GM12878 (cell line): ENCODE results near the gene UBE3D. TPM values are rescaled to one million over a fixed set of nuclear protein-coding genes. Genes with fewer than 3 reads are reported as not detected.

Experiments used
- ATAC-seq: fragments of 200-7000 bp; cut with Tn5 transposase; 3 replicates; pipeline ENCODE4 v1.9.1; 2020; ENCODE audit warnings: mild to moderate bottlenecking, moderate library complexity
- BruUV-seq: library from RNA; stranded (reverse); fragments of 400-500 nt; replicated peaks from 2 replicates; lab custom pipeline; 2021; lab: Mats Ljungman, UMichigan
- CTCF ChIA-PET: fragments of 300-600 bp; sonication (Branson Sonifier 250); formaldehyde crosslinking; extraction: SDS; loops from one replicate; lab custom pipeline; 2021; ENCODE audit warnings: inconsistent platforms; lab: Yijun Ruan, JAX
- POLR2A ChIA-PET: fragments of 350-600 bp; formaldehyde crosslinking; extraction: SDS; loops from one replicate; lab custom pipeline; 2021; ENCODE audit warnings: inconsistent platforms; lab: Charles Lee
- RAD21 ChIA-PET: fragments of 300-600 bp; sonication (Branson Sonifier 250); formaldehyde crosslinking; loops from one replicate; lab custom pipeline; 2023; ENCODE audit warnings: antibody characterized with exemption; ENCODE audit not compliant: unreplicated experiment; lab: Charles Lee
- SMC1A ChIA-PET: fragments of 300-600 bp; sonication (Branson Sonifier 250); formaldehyde crosslinking; loops from one replicate; lab custom pipeline; 2023; ENCODE audit not compliant: unreplicated experiment, uncharacterized antibody; lab: Charles Lee
- DNase-seq: peaks from one replicate; pipeline ENCODE4 v3.0.0-alpha.2; 2011; ENCODE audit warnings: low read depth, low spot score
- FAIRE-seq: peaks from 3 replicates; lab custom pipeline; 2011; peaks lifted over from hg19 to GRCh38; lab: Jason Lieb, UNC
- H2AFZ ChIP-seq: 2 replicates; pipeline ENCODE4 v1.6.0; 2011; ENCODE audit warnings: low read depth, low read length, control low read depth; ENCODE audit not compliant: control insufficient read depth
- H3K27ac ChIP-seq: 2 replicates; pipeline ENCODE4 v1.5.1; 2011; ENCODE audit warnings: control low read depth; ENCODE audit not compliant: control insufficient read depth, insufficient read depth
- H3K27me3 ChIP-seq, 2 experiments: replicated peaks in 1 of 2; 2 replicates each; pipeline versions ENCODE4 v1.6.0 to v1.6.1; 2011; ENCODE audit warnings: low read length in 1 of 2; ENCODE audit not compliant: control insufficient read depth in 2 of 2, insufficient read depth in 2 of 2
- H3K36me3 ChIP-seq, 2 experiments: 2 replicates each; pipeline ENCODE4 v1.5.1; 2011; ENCODE audit warnings: low read length in 1 of 2; ENCODE audit not compliant: control insufficient read depth in 2 of 2, insufficient read depth in 2 of 2
- H3K4me1 ChIP-seq: 2 replicates; pipeline ENCODE4 v1.6.1; 2011; ENCODE audit warnings: mild to moderate bottlenecking, low read length, moderate library complexity, mixed read lengths; ENCODE audit not compliant: control insufficient read depth, insufficient read depth
- H3K4me2 ChIP-seq: 2 replicates; pipeline ENCODE4 v1.6.0; 2011; ENCODE audit warnings: control low read depth; ENCODE audit not compliant: control insufficient read depth, insufficient read depth
- H3K4me3 ChIP-seq: fragments of 200-600 bp; sonication (generic); 2 replicates; pipeline ENCODE4 v1.5.1; 2016
- H3K79me2 ChIP-seq: 2 replicates; pipeline ENCODE4 v1.6.0; 2011; ENCODE audit warnings: low read length; ENCODE audit not compliant: control insufficient read depth, insufficient read depth
- H3K9ac ChIP-seq: 2 replicates; pipeline ENCODE4 v1.8.0; 2011; ENCODE audit warnings: low read length, control low read depth, mixed read lengths; ENCODE audit not compliant: control insufficient read depth, insufficient read depth
- H3K9me3 ChIP-seq: replicated peaks from 3 replicates; pipeline ENCODE4 v1.5.1; 2011; ENCODE audit warnings: mild to moderate bottlenecking, low read length; ENCODE audit not compliant: control insufficient read depth, insufficient read depth
- H4K20me1 ChIP-seq: 2 replicates; pipeline ENCODE4 v1.6.0; 2011; ENCODE audit not compliant: control insufficient read depth, insufficient read depth
- ATF7 ChIP-seq: fragments of 450-650 bp; IDR thresholded peaks from 2 replicates; pipeline ENCODE4 v1.6.1; 2016; ENCODE audit warnings: low read depth, mild to moderate bottlenecking
- E2F4 ChIP-seq: IDR thresholded peaks from 2 replicates; pipeline ENCODE4 v1.6.1; 2012; ENCODE audit warnings: low read depth, low read length, improper control_type of control experiment
- HDAC6 ChIP-seq: fragments of 200-600 bp; sonication (generic); IDR thresholded peaks from one replicate; pipeline ENCODE4 v1.8.0; 2017; ENCODE audit warnings: antibody characterized with exemption; ENCODE audit not compliant: unreplicated experiment
- HDGF ChIP-seq: fragments of 450-650 bp; IDR thresholded peaks from 2 replicates; pipeline ENCODE4 v1.6.1; 2016; ENCODE audit warnings: antibody characterized with exemption
- RCOR1 ChIP-seq: conservative IDR thresholded peaks from 2 replicates; pipeline ENCODE4 v1.6.1; 2012; ENCODE audit warnings: low read depth, low read length, improper control_type of control experiment
- REST ChIP-seq: IDR thresholded peaks from 2 replicates; pipeline ENCODE4 v1.6.1; 2012; ENCODE audit warnings: mild to moderate bottlenecking, low read depth, low read length
- SREBF2 ChIP-seq: IDR thresholded peaks from 2 replicates; pipeline ENCODE4 v1.6.1; 2012; ENCODE audit warnings: mild to moderate bottlenecking, low read length
- in situ Hi-C: fragments of 300-500 bp; cut with MboI; formaldehyde crosslinking; loops from 9 replicates; pipeline ENCODE4 v1.14.3; 2018; ENCODE audit warnings: mixed read lengths
- intact Hi-C: fragments of 100-400 bp; cut with micrococcal nuclease; formaldehyde crosslinking; loops from one replicate; pipeline ENCODE4 v1.14.2; 2022; ENCODE audit not compliant: unreplicated experiment
- polyA plus RNA-seq, 11 experiments: library from polyadenylated mRNA; depleted of rRNA in 4 of 11; unstranded in 6 of 11; stranded (reverse) in 5 of 11; fragments of >200 nt; fragmentation: Nextera tagmentation in 4 of 11; fragmentation: Illumina TruSeq in 1 of 11; extraction: Ambion mirVana in 4 of 11; extraction: Trizol in 1 of 11; gene quantifications; 1 replicate in 1 of 11; 2 replicates in 10 of 11; pipeline versions ENCODE4 v1.2.1 to v1.2.3, GENCODE V29; 2011 to 2016; ENCODE audit warnings: inconsistent platforms in 2 of 11, missing spikeins in 2 of 11, low read depth in 1 of 11
- total RNA-seq, 4 experiments: library from RNA; depleted of rRNA in 3 of 4; stranded (reverse); fragments of >200 nt in 3 of 4; fragmentation: Illumina TruSeq in 1 of 4; extraction: Trizol in 1 of 4; gene quantifications; 2 replicates each; pipeline versions ENCODE4 v1.2.1 to v1.2.3, GENCODE V29; 2013 to 2021
- TF ChIP-seq, protein P1 (sequence below): fragments of 450-650 bp; IDR thresholded peaks from 2 replicates; pipeline ENCODE4 v1.6.1; 2017; ENCODE audit warnings: mild to moderate bottlenecking
- TF ChIP-seq, protein P2 (sequence below): fragments of 450-650 bp; formaldehyde crosslinking; IDR thresholded peaks from 2 replicates; pipeline ENCODE4 v1.4.0; 2020; ENCODE audit warnings: mild to moderate bottlenecking, moderate library complexity

Gene UBE3D
- total and polyA plus RNA-seq, 10 of the 15 experiments (the other 5 are each of a cell fraction or from before 2014, with no cell fraction given): 4.3 to 9.0 (median 7.5) TPM

- in situ Hi-C loops: no loop called here
- no TSS peak for BruUV-seq
- ATAC-seq (no peak), DNase-seq (no peak), FAIRE-seq (no peak)
- Histone ChIP-seq H3K4me1 (no peaks in the 10 kb centered on the region), H3K79me2 (no peaks in the 10 kb centered on the region), H3K4me3 (no peak overlapping the region), H3K36me3 (no peaks in the 10 kb centered on the region), H3K4me2 (no peak overlapping the region), H3K9me3 (no peaks in the 10 kb centered on the region), H4K20me1 (no peaks in the 10 kb centered on the region), H3K27ac (no peak overlapping the region), H2AFZ (no peak overlapping the region), H3K27me3 (no peaks in the 10 kb centered on the region), H3K9ac (no peak overlapping the region)
- ChIA-PET CTCF (no interaction called here), RAD21 (interaction anchor here (0.6 kb wide), 1 partner anchor 52 kb away, joined by 3 read pairs; no protein-coding TSS in a partner anchor), POLR2A (interaction anchor here (0.6 to 0.7 kb wide), 2 partner anchors 12 kb away, joined by 4 to 5 read pairs; no protein-coding TSS in a partner anchor), SMC1A (no interaction called here)
- intact Hi-C loops: no loop called here
- TF ChIP-seq, protein P1, sequence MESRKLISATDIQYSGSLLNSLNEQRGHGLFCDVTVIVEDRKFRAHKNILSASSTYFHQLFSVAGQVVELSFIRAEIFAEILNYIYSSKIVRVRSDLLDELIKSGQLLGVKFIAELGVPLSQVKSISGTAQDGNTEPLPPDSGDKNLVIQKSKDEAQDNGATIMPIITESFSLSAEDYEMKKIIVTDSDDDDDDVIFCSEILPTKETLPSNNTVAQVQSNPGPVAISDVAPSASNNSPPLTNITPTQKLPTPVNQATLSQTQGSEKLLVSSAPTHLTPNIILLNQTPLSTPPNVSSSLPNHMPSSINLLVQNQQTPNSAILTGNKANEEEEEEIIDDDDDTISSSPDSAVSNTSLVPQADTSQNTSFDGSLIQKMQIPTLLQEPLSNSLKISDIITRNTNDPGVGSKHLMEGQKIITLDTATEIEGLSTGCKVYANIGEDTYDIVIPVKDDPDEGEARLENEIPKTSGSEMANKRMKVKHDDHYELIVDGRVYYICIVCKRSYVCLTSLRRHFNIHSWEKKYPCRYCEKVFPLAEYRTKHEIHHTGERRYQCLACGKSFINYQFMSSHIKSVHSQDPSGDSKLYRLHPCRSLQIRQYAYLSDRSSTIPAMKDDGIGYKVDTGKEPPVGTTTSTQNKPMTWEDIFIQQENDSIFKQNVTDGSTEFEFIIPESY: no peak
- TF ChIP-seq, protein P2, sequence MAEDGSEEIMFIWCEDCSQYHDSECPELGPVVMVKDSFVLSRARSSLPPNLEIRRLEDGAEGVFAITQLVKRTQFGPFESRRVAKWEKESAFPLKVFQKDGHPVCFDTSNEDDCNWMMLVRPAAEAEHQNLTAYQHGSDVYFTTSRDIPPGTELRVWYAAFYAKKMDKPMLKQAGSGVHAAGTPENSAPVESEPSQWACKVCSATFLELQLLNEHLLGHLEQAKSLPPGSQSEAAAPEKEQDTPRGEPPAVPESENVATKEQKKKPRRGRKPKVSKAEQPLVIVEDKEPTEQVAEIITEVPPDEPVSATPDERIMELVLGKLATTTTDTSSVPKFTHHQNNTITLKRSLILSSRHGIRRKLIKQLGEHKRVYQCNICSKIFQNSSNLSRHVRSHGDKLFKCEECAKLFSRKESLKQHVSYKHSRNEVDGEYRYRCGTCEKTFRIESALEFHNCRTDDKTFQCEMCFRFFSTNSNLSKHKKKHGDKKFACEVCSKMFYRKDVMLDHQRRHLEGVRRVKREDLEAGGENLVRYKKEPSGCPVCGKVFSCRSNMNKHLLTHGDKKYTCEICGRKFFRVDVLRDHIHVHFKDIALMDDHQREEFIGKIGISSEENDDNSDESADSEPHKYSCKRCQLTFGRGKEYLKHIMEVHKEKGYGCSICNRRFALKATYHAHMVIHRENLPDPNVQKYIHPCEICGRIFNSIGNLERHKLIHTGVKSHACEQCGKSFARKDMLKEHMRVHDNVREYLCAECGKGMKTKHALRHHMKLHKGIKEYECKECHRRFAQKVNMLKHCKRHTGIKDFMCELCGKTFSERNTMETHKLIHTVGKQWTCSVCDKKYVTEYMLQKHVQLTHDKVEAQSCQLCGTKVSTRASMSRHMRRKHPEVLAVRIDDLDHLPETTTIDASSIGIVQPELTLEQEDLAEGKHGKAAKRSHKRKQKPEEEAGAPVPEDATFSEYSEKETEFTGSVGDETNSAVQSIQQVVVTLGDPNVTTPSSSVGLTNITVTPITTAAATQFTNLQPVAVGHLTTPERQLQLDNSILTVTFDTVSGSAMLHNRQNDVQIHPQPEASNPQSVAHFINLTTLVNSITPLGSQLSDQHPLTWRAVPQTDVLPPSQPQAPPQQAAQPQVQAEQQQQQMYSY (CRISPR knock-in tag): no peak
- no peak for TF ChIP-seq REST
- no peak for TF ChIP-seq HDGF
- no peak for TF ChIP-seq HDAC6
- no peak for TF ChIP-seq E2F4
- no peak for TF ChIP-seq SREBF2
- TF ChIP-seq RCOR1: no peak
- TF ChIP-seq ATF7: no peak
These were observed 80.9 kb downstream of the UBE3D start for GRCh38 chr6:82984720-82985119.
